ENCODE results near the gene LY6G6C.

LY6G6C gene

GRCh38 chr6:31702819-31703716 is 18.5 kb downstream of the LY6G6C start, which contains the start of gene ABHD16A (continued):
- TF ChIP-seq SP7 (tag by site-specific recombination; IDR thresholded peaks at IDR 0.05) (peak; percentile 75), ZFHX2 (tag by site-specific recombination; conservative IDR thresholded peaks at IDR 0.05) (no peak; the same call in none of the 2 replicates), ZNF175 (tag by site-specific recombination; IDR thresholded peaks at IDR 0.05) (no peak), ZNF169 (tag by site-specific recombination; IDR thresholded peaks at IDR 0.05) (no peak), ZFP69B (tag by site-specific recombination; IDR thresholded peaks at IDR 0.05) (0 out of 2 replicates have a peak, but pooled peaks have one; percentile 26), BCL11B (tag by site-specific recombination; IDR thresholded peaks at IDR 0.05; ENCODE audit: low read depth) (no peak), BCL6B (tag by site-specific recombination; IDR thresholded peaks at IDR 0.05) (no peak), ZNF768 (tag by site-specific recombination; IDR thresholded peaks at IDR 0.05) (no peak), SP3 (tag by site-specific recombination; IDR thresholded peaks at IDR 0.05) (peak; percentile 70), MZF1 (tag by site-specific recombination; IDR thresholded peaks at IDR 0.05; ENCODE audit: borderline replicate concordance) (0 out of 2 replicates have a peak, but pooled peaks have one; percentile 48), ZFP37 (tag by site-specific recombination; IDR thresholded peaks at IDR 0.05) (0 out of 2 replicates have a peak, but pooled peaks have one; percentile 67), HOXA7 (CRISPR knock-in tag; IDR thresholded peaks at IDR 0.05; ENCODE audit: borderline replicate concordance) (no peak), ATF2 (tag by site-specific recombination; IDR thresholded peaks at IDR 0.05; ENCODE audit: low read depth) (peak; percentile 83), ZNF626 (tag by site-specific recombination; IDR thresholded peaks at IDR 0.05) (no peak), ZNF777 (tag by site-specific recombination; IDR thresholded peaks at IDR 0.05; ENCODE audit: borderline replicate concordance) (no peak), ZNF558 (tag by site-specific recombination; IDR thresholded peaks at IDR 0.05) (no peak), ZNF555 (tag by site-specific recombination; conservative IDR thresholded peaks at IDR 0.05) (no peak), ZNF600 (tag by site-specific recombination; IDR thresholded peaks at IDR 0.05) (peak; percentile 25; the same call in 1 of the 2 replicates), ZNF335 (tag by site-specific recombination; conservative IDR thresholded peaks at IDR 0.05) (peak; percentile 88), SP2 (tag by site-specific recombination; IDR thresholded peaks at IDR 0.05) (peak; percentile 53), ZNF341 (tag by site-specific recombination; IDR thresholded peaks at IDR 0.05; ENCODE audit: low read depth) (peak; percentile 96), ZNF266 (tag by site-specific recombination; IDR thresholded peaks at IDR 0.05; ENCODE audit: low read depth) (no peak), WT1 (tag by site-specific recombination; IDR thresholded peaks at IDR 0.05) (peak; percentile 43; the same call in 1 of the 2 replicates), ZNF24 (tag by site-specific recombination; IDR thresholded peaks at IDR 0.05) (peak; percentile 55; the same call in 1 of the 2 replicates), ZBTB8A (tag by site-specific recombination; IDR thresholded peaks at IDR 0.05) (0 out of 2 replicates have a peak, but pooled peaks have one; percentile 30), ZNF202 (tag by site-specific recombination; IDR thresholded peaks at IDR 0.05; ENCODE audit: borderline replicate concordance) (no peak)
- TF ChIP-seq, protein P1, sequence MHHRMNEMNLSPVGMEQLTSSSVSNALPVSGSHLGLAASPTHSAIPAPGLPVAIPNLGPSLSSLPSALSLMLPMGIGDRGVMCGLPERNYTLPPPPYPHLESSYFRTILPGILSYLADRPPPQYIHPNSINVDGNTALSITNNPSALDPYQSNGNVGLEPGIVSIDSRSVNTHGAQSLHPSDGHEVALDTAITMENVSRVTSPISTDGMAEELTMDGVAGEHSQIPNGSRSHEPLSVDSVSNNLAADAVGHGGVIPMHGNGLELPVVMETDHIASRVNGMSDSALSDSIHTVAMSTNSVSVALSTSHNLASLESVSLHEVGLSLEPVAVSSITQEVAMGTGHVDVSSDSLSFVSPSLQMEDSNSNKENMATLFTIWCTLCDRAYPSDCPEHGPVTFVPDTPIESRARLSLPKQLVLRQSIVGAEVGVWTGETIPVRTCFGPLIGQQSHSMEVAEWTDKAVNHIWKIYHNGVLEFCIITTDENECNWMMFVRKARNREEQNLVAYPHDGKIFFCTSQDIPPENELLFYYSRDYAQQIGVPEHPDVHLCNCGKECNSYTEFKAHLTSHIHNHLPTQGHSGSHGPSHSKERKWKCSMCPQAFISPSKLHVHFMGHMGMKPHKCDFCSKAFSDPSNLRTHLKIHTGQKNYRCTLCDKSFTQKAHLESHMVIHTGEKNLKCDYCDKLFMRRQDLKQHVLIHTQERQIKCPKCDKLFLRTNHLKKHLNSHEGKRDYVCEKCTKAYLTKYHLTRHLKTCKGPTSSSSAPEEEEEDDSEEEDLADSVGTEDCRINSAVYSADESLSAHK (tag by site-specific recombination; IDR thresholded peaks at IDR 0.05): 0 out of 2 replicates have a peak, but pooled peaks have one; percentile 32
- TF ChIP-seq, protein P2, sequence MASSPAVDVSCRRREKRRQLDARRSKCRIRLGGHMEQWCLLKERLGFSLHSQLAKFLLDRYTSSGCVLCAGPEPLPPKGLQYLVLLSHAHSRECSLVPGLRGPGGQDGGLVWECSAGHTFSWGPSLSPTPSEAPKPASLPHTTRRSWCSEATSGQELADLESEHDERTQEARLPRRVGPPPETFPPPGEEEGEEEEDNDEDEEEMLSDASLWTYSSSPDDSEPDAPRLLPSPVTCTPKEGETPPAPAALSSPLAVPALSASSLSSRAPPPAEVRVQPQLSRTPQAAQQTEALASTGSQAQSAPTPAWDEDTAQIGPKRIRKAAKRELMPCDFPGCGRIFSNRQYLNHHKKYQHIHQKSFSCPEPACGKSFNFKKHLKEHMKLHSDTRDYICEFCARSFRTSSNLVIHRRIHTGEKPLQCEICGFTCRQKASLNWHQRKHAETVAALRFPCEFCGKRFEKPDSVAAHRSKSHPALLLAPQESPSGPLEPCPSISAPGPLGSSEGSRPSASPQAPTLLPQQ (tag by site-specific recombination; IDR thresholded peaks at IDR 0.05): no peak
- TF ChIP-seq, protein P3, sequence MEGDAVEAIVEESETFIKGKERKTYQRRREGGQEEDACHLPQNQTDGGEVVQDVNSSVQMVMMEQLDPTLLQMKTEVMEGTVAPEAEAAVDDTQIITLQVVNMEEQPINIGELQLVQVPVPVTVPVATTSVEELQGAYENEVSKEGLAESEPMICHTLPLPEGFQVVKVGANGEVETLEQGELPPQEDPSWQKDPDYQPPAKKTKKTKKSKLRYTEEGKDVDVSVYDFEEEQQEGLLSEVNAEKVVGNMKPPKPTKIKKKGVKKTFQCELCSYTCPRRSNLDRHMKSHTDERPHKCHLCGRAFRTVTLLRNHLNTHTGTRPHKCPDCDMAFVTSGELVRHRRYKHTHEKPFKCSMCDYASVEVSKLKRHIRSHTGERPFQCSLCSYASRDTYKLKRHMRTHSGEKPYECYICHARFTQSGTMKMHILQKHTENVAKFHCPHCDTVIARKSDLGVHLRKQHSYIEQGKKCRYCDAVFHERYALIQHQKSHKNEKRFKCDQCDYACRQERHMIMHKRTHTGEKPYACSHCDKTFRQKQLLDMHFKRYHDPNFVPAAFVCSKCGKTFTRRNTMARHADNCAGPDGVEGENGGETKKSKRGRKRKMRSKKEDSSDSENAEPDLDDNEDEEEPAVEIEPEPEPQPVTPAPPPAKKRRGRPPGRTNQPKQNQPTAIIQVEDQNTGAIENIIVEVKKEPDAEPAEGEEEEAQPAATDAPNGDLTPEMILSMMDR (tag by site-specific recombination; IDR thresholded peaks at IDR 0.05): 0 out of 2 replicates have a peak, but pooled peaks have one; percentile 9
- TF ChIP-seq, protein P4, sequence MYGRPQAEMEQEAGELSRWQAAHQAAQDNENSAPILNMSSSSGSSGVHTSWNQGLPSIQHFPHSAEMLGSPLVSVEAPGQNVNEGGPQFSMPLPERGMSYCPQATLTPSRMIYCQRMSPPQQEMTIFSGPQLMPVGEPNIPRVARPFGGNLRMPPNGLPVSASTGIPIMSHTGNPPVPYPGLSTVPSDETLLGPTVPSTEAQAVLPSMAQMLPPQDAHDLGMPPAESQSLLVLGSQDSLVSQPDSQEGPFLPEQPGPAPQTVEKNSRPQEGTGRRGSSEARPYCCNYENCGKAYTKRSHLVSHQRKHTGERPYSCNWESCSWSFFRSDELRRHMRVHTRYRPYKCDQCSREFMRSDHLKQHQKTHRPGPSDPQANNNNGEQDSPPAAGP (tag by site-specific recombination; IDR thresholded peaks at IDR 0.05): peak; percentile 79
